Measurements from ENCODE around the gene GCSAM.

DNA sequence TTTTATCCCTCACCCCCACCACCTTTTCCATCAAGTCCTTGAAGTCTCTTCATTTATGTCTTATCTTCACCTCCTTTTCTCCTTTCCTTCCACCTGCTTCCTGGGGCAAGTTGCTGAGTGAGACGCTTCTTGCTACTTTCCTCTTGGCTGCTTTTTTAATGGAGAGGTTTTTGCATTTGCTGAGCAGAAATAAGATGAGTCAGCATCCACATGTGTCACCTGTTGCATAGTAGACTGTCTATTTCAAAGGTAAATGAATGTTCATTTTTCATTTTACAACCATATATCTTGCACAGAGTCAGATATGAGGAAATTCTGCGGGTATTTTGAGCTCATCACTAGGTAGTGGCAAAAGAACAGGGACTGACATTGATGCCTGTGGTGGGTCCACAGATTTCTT, 28.3 kb downstream of the GCSAM start:
- no peak for TF ChIP-seq YY1 (IDR thresholded peaks at IDR 0.05; ENCODE audit: low read depth)
- TF ChIP-seq MAX (IDR thresholded peaks at IDR 0.05; ENCODE audit: low read depth), result no peak
- no peak for TF ChIP-seq TAF1 (IDR thresholded peaks at IDR 0.05; ENCODE audit: borderline replicate concordance, low read depth, low read length)
- TF ChIP-seq TEAD4 (IDR thresholded peaks at IDR 0.05; ENCODE audit: borderline replicate concordance, insufficient read depth), result no peak
- TF ChIP-seq, protein P1, sequence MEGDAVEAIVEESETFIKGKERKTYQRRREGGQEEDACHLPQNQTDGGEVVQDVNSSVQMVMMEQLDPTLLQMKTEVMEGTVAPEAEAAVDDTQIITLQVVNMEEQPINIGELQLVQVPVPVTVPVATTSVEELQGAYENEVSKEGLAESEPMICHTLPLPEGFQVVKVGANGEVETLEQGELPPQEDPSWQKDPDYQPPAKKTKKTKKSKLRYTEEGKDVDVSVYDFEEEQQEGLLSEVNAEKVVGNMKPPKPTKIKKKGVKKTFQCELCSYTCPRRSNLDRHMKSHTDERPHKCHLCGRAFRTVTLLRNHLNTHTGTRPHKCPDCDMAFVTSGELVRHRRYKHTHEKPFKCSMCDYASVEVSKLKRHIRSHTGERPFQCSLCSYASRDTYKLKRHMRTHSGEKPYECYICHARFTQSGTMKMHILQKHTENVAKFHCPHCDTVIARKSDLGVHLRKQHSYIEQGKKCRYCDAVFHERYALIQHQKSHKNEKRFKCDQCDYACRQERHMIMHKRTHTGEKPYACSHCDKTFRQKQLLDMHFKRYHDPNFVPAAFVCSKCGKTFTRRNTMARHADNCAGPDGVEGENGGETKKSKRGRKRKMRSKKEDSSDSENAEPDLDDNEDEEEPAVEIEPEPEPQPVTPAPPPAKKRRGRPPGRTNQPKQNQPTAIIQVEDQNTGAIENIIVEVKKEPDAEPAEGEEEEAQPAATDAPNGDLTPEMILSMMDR (IDR thresholded peaks at IDR 0.05), result no peak

Measured in SK-N-SH (cell line).